Sigmoid colon (tissue), 4 donors: ENCODE data around the gene HMGN1.

Experiments
- EP300 ChIP-seq, 4 donors: sonication (generic); formaldehyde crosslinking; IDR thresholded peaks; one replicate each; pipeline ENCODE4 v1.6.1; 2017; ENCODE audit warnings: antibody characterized with exemption in 4 of 4
- POLR2A ChIP-seq, 2 donors: fragments of 450-650 bp; IDR thresholded peaks; one replicate each; pipeline ENCODE4 v1.6.1; 2016; ENCODE audit warnings: antibody characterized with exemption in 2 of 2, mild to moderate bottlenecking in 2 of 2, moderate library complexity in 2 of 2
- POLR2AphosphoS5 ChIP-seq, 4 donors: sonication (generic); formaldehyde crosslinking; IDR thresholded peaks; one replicate each; pipeline ENCODE4 v1.6.1; 2017; ENCODE audit warnings: antibody characterized with exemption in 4 of 4
- TF ChIP-seq, protein P1 (sequence below), 4 experiments: fragments of 450-650 bp in 3 of 4; fragments of 200-600 bp in 1 of 4; IDR thresholded peaks; one replicate each; pipeline ENCODE4 v1.5.1; 2016 to 2019; ENCODE audit warnings: antibody characterized with exemption in 4 of 4, mild to moderate bottlenecking in 3 of 4, moderate library complexity in 2 of 4

DNA sequence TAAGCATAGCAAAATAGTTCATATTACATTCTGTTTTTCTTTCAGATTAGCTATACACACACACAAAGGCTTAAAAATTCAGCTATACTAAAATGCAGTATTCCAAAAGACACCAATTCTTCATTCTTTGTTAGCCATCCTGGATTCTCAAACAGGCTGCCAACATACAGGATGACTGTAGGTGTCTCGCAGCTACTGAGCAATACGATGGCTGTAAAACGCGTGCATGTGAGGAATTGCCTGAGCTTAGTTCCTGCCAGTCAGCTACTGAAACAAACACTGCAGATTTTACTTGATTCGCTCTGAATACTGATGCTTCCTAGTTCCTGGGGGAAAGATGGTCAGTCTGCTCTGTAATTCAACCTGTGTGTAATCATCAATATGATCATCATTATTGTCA, 24.7 kb upstream of the HMGN1 start:
- TF ChIP-seq, protein P1, sequence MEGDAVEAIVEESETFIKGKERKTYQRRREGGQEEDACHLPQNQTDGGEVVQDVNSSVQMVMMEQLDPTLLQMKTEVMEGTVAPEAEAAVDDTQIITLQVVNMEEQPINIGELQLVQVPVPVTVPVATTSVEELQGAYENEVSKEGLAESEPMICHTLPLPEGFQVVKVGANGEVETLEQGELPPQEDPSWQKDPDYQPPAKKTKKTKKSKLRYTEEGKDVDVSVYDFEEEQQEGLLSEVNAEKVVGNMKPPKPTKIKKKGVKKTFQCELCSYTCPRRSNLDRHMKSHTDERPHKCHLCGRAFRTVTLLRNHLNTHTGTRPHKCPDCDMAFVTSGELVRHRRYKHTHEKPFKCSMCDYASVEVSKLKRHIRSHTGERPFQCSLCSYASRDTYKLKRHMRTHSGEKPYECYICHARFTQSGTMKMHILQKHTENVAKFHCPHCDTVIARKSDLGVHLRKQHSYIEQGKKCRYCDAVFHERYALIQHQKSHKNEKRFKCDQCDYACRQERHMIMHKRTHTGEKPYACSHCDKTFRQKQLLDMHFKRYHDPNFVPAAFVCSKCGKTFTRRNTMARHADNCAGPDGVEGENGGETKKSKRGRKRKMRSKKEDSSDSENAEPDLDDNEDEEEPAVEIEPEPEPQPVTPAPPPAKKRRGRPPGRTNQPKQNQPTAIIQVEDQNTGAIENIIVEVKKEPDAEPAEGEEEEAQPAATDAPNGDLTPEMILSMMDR (IDR thresholded peaks at IDR 0.05): no peak
- TF ChIP-seq EP300 (IDR thresholded peaks at IDR 0.05) (no peak), POLR2AphosphoS5 (IDR thresholded peaks at IDR 0.05) (no peak), POLR2A (IDR thresholded peaks at IDR 0.05) (no peak)
